GM15510 (cell line): ENCODE results near the gene TOGARAM2.

Experiments
- POLR2A ChIP-seq: IDR thresholded peaks from 3 replicates; pipeline ENCODE4 v1.6.1; 2011; ENCODE audit warnings: borderline replicate concordance; ENCODE audit not compliant: insufficient read length; ENCODE audit errors: extremely low read depth

Gene TOGARAM2

DNA sequence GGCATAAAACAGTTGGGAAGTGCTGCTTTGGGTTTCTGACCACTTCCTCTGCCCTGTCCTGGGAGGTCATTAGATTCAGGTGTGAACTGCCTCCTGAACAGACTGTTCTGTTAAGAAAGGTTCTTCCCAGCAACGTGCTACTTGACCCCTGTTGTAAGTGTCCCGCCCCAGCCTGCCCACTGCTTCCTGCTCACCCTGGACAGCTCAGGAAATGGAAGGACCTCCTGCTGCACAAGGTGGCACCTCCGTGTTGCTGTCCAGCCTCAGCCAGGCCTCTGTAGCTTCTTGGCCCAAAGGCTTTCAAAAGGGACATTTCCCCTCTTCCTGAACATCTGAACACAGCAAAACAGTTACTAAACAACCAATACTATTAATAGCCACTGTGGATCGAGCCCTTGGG is 5.3 kb downstream of the TOGARAM2 start:
- TF ChIP-seq POLR2A, result no peak

DNA sequence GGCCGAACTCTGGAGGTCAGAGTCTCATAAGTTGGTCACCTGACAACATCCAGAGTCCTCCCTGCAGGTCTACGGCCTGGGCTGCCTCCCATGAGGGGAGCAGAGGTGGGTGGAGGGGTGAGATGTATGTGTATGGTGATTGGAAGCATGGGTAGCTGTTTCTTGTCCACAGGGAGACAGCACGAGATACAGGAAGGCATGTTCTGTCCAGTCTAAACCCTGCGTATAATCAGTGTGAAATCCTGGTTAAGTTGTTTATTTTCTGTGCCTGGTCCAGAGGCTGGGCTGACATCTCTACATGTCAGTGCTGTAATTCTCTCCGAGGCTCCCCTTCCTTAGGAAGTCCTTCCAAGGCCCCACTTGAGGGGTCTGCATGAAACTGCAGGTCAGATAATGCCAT is 8.9 kb downstream of the TOGARAM2 start:
- TF ChIP-seq POLR2A, result no peak

DNA sequence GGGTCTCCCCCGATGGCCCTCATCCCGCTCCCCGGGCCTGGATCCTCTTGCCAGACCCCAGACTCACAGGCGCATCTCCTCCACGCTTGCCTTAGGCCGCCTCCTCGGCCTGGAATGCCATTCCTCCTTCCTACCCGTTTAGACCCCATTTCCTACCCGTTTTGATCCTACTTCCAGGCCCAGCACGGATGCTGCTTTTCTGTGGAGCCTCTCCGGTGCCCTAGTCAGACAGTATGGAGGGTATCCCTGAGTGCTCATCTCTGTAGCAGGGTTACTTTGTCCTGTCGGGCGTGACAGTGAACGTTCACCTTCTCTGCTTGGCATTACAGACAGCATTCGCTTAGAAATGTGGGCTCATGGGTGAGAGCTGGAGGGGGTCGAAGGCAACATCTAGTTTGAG is 9.3 kb downstream of the TOGARAM2 start:
- no peak for TF ChIP-seq POLR2A

DNA sequence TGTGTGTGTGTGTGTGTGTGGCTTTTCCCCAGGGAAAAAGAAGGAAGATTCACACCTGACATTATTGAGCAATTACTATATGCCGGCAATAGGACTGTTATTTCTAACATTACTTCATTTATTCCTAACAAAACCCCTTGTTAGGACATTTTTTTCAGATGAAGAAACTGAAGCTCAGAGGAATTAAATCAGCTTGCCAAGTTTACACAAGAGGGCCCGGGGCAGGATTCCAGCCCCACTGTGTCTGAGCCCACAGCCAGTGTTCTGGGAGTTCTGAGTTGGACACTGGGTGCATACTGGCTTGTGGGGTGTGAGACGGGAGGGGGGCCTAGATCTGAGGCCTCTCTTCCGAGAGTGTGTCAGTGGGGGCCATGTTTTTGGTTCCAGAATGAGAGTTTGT is 9.9 kb downstream of the TOGARAM2 start:
- no peak for TF ChIP-seq POLR2A

DNA sequence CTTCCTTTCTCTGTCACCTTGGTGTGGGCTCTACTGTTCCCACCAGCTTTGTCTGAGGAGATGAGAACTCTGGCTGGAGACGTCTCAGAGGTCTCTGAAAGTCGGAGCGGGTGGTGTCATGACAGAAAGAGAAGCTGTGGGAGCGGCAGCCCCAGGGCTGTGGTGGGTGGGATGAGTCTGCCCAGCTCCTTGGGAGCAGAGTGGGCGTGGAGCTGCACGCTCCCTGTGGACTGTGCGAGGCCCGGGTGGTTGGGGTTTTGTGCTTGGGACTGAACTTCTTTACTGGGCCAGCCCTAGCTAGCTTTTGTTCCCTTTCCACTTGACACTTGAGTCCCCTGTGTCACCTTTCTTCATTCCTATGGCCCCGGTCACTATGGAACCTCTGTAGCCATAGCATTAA is 10.4 kb downstream of the TOGARAM2 start:
- TF ChIP-seq POLR2A, result no peak

DNA sequence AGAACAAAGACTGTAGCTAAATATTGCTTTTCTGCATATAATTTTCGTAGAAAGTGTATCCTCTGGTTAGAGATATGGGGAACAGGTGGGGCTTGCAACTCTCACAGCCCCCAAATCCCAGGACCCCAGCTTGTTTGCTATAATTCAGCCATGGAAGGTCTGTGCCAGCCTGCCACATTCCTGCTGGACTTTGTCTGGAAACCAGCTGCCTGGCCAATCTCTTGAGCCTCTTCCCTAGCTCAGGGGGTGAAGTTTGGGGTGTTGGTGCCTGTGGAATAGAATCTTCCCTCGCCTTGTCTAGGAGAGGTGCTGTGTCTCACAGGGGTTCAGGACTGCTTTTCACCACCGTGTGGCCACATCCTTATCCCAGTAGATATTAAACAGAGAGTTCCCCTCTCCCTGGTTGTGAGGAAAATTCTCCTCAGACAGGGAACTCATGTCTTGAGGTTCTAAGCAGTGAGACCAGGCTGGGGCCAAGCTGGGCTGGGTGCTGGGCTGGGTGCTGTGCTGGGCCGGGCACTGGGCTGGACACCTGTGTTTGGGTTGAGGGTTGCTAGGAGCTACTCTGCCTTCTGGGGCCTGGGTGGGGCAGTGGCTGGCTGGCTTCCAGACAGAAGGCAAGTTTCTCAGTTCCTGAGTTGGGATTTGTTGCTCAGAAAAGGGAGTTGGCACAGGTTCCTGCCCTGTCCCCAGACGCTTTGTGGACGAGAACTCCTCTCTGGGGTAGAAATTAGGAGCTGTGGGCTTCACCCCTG is 12.3 kb downstream of the TOGARAM2 start:
- no peak for TF ChIP-seq POLR2A

DNA sequence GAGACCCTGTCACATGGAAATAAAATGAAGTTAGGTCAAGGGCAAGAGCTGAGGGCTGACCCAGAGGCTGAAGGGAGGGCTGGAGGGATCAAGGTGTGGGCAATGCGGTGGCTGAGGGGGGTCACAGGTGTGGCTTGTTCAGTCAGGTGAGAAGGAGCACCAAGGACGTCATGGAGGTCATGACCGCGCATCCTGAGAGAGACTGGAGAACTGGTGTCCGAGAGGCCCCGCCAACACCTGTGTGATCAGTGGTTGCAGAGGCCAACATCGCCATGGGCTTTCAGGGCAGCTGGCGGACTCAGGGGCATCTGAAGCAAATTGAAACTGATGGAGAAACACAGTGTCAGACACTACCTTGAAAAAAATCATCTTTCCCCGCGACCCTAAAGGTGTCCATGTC is 13.0 kb downstream of the TOGARAM2 start:
- TF ChIP-seq POLR2A, result no peak

DNA sequence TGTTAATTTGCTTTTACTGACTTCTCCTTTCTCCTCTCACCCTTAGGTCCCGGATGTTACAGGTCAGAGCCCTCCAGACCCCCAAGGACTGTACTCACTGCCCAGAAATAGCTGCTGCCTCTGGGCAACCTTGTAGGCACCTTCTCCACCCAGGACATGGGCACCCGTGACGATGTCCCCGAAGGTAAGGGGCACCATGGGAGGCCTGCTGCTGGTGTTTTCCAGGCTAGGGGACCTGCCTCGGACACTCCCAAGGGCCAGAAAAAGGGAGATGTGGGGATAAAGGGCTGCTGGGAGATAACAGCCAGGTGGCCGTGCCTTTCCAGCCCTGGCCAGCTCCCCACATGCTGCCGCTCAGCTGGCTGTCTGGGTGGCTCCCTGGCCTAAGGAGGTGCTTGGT is 13.6 kb downstream of the TOGARAM2 start:
- TF ChIP-seq POLR2A, result no peak

DNA sequence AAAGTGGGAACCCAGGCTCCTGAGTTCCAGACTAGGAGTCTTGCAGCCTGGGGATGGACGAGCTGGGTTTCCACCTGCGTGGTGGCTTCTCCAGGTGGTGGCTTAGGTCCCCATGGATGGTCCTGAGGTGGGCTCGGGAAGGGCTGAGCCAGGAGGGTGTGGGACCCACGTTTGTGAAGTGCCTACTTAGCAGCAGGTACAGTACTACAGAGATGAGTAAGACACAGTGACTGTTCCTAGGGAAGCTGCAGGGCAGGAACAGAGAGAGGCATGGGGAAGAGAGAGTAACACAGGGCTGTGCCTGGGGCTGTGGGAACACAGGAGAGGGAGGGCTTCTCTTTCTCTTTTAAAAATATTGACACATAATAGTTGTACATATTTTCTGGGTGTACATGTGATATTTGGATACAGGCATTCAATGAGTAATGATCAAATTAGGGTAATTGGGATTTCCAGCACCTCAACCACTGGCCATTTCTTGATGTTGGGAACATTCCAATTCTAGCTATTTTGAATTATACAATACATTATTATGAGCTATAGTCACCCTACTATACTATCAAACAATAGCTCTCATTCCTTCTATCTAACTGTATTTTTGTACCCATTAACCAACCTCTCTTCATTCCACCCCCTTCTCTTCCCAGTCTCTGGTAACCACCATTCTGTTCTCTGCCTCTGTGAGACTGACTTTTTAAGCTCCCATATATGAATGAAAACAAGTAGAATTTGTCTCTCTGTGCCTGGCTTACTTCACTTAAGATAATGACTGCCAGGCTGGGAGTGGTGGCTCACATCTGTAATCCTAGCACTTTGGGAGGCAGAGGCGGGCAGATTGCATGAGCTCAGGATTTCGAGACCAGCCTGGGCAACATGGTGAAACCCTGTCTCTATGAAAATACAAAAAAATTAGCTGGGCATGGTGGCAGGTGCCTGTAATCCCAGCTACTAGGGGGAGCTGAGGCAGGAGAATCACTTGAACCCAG is 15.0 kb downstream of the TOGARAM2 start:
- no peak for TF ChIP-seq POLR2A

DNA sequence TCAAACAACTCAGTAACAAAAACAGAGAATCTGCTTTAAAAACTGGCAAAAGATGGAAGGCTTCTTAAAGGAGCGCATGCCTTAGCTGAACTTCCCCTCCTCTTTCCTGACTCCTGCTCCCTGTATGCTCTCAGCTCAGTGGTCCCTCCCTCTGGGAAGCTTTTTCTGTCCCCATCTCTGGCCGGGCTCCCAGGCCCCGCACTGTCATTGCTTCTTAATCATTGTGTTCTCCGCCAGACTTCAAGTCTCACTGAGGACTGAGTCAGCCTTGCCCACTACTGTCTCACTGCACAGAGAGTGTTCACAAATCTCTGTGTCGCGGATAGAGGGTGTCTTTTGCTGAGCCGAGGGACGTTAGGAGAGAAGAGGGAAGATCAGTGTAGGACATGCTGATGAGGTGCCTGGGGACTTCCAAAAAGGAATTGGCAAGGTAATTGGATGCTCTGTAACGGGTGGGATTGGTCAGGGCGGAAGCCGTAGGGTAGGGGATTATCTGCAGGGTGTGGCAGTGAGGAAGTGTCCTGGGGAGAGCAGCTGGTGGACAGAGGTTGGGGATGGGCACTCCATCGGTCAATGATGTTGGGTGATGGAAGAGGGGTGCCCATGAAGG is 16.2 kb downstream of the TOGARAM2 start:
- no peak for TF ChIP-seq POLR2A

DNA sequence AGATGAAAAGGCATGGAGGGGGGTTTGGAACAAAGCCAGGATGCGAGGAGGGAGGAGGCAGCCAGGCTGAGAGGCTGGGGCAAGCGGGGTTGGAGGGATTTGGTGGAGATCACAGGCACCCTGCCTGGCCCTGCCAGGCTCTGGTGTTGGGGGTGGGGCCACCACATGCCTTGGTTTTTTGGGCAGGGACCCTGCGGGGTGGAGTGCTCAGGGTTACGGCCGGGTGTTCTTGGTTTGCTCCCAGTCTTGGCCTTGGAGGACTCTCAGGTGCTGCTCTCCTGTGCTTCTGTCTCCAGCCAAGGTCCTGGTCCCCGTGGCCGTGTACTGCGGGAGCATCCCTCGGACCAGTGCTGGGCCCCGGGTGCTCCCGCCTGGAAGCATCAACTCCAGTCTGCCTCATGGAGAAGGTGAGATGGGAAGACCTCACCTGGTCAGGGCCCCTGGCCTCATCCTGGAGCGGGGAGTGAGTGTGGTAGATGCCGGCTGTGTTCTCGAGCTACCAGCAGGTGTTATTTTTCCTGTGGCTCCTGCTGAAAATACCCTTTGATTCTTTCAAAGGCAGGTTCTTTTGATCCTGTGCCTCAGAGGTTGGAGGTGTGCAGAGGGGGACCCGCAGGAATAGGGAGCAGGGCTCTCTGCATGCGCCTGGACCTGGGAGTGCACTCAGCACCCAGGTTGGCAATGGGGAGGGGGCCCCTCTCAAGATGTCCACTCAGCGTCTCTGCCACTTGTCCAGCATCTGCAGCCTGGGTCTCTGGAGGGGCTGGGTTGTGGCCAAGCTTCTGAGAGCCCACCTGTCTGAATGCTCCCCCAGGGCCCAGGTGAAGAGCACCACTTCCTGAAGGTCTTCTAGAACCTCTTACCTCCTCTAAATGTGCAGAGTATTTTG is 17.0 kb downstream of the TOGARAM2 start:
- no peak for TF ChIP-seq POLR2A

DNA sequence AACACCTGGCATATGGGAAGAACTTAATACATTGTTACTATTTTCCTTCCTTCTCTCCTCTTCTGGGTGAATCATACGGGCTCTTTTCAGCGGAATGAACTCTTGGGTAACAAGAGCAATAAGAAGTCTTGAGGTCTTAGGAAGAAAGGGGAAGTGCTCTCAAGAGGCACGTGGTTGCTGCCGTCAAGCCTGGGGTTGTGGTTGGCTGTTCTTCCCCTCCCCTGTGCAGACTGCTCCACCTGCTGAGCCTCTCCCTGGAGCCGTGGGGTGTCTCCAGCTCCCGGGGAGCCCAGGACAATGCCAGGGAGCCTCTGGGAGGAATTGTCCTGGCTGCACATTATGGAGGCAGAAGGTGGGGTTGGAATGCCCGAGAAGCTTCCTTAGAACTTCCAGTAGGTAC is 19.4 kb downstream of the TOGARAM2 start:
- TF ChIP-seq POLR2A, result no peak

DNA sequence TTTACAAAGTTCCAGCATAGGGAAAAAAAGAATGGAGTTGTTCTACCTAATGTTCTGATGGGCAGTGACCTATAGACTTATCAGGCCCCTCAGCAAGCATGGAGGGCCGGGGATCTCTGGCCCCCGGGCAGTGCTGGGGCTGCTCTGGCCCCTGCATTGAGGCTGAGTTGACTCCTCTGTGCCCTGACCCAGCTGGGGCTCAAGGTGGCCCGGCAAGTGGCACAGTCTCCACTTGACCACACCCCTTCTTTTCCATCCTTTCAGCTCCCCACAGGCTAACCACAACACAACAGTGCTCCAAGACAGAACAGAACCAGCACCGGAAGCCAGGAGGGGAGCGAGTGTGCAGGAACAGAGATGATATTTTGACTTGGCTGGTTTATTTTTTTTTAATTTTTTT is 19.9 kb downstream of the TOGARAM2 start:
- TF ChIP-seq POLR2A, result no peak

DNA sequence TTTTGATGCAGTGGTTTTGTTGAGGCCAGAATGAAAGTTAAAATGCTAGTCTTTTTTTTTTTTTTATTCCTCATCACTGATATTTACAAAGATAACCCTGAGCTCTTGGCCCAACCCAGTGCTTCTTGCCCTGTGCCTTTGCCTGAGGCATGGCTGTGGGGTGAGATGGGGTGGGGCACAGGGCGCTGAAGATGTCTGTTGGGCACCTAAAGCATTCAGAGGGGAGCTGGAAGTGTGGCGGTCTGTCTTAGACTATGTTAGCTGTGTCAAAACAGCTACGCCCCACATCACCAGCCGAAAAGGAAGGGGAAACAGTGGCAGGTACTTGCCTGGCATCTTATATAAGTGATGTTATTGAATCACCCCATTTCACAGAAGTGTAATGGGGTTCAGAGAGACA is 20.7 kb downstream of the TOGARAM2 start:
- no peak for TF ChIP-seq POLR2A

DNA sequence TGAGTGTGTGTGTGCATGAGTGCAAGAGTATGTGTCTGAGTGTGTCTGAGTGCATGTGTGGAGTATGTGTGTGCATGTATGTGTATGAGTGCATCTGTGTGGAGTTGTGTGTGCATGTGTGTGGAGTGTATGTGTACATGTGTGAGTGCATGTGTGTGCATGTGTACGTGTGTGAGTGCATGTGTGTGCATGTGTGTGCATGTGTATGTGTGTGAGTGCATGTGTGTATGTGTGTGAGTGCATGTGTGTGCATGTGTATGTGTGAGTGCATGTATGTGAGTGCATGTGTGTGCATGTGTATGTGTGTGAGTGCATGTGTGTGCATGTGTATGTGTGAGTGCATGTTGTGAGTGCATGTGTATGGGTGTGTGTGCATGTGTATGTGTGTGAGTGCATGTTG is 23.7 kb downstream of the TOGARAM2 start:
- no peak for TF ChIP-seq POLR2A

DNA sequence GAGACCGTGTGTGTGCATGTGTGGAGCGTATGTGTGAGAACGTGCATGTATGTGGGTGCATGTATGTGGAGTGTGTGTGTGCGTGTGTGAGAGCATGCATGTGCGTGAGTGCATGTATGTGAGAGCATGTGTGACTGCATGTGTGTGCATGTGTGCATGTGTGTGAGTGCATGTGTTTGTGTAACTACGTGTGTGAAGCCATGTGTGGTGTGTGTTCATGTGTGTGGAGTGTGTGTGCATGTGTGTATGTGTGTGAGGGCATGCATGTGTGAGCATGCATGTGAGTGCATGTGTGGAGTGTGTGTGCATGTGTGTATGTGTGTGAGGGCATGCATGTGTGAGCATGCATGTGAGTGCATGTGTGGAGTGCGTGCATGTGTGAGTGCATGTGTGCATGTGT is 24.2 kb downstream of the TOGARAM2 start:
- no peak for TF ChIP-seq POLR2A
